ENCODE data around the gene TBL1X. TPM values are rescaled to one million over a fixed set of nuclear protein-coding genes. Genes with fewer than 3 reads are reported as not detected.

Gene TBL1X
- total RNA-seq, 4 donors from 2014 or later = 15.0 to 19.4 (median 16.3) TPM

GRCh38 chrX:9537781-9538180, 72.9 kb downstream of the TBL1X start:
- TF ChIP-seq, protein P1, sequence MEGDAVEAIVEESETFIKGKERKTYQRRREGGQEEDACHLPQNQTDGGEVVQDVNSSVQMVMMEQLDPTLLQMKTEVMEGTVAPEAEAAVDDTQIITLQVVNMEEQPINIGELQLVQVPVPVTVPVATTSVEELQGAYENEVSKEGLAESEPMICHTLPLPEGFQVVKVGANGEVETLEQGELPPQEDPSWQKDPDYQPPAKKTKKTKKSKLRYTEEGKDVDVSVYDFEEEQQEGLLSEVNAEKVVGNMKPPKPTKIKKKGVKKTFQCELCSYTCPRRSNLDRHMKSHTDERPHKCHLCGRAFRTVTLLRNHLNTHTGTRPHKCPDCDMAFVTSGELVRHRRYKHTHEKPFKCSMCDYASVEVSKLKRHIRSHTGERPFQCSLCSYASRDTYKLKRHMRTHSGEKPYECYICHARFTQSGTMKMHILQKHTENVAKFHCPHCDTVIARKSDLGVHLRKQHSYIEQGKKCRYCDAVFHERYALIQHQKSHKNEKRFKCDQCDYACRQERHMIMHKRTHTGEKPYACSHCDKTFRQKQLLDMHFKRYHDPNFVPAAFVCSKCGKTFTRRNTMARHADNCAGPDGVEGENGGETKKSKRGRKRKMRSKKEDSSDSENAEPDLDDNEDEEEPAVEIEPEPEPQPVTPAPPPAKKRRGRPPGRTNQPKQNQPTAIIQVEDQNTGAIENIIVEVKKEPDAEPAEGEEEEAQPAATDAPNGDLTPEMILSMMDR (IDR thresholded peaks at IDR 0.05; ENCODE audit: low read depth) = no peak

- TF ChIP-seq, protein P1 (IDR thresholded peaks at IDR 0.05; ENCODE audit: low read depth) = no peak
Observed at GRCh38 chrX:9538544-9539045, 73.7 kb downstream of the TBL1X start.

DNA sequence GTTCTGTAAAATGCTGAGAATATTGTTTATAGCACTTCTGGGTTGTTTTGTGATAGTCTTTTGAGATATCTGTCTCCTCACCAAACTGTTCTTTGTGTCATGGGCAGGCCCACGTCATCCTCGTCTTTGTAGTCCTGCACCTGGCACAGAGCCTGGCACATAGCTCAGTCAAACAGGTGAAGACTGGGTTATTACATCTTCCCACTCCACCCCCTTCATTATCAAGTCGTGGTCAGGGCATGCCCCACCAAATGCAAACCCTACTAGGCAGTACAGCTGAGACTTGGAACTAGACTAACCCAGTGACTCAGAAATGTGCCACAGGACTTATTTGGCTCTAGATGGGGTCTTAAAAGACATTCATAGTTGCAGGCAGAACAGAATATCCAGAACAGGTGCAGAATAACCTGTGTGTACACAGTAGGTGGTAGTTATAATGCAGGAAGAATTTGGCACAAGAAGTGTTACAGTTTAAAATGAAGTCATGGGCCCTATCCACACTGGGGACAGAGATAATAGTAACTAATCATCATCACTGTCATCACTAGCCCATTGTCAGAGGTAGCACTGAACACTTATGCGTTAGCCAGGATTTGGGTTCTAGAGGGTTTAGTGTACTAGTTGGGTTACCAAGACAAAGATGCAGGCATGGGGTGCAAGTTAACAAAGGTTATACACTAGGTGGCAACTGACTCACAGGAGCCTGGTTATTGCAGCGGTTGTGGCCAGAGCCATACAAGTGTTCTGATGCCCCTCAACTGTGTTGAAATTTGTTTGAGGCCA, 74.9 kb downstream of the TBL1X start:
- TF ChIP-seq, protein P1 (IDR thresholded peaks at IDR 0.05; ENCODE audit: low read depth) = no peak

GRCh38 chrX:9542106-9542760, 77.4 kb downstream of the TBL1X start:
- TF ChIP-seq, protein P1 (IDR thresholded peaks at IDR 0.05; ENCODE audit: low read depth) = no peak

GRCh38 chrX:9542761-9543111, 77.9 kb downstream of the TBL1X start:
- TF ChIP-seq, protein P1 (IDR thresholded peaks at IDR 0.05; ENCODE audit: low read depth) = no peak

DNA sequence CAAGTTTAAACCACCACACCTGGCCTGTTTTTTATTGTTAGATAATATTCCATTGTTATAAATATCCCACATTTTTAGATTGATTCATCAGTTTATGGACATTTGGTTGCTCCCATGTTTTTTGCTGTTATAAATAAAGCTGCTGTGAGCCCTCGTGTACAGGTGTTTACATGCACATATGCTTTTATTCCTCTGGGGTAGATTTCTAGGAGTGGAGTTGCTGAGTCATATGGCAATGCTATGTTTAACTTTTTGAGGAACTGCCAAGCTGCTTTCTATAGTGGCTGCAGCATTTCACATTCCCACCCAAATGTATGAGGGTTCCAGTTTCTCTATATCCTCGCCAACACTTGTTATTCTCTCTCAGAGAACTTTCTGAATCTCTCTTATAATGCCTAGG, 90.5 kb downstream of the TBL1X start:
- TF ChIP-seq, protein P1 (IDR thresholded peaks at IDR 0.05; ENCODE audit: low read depth) = no peak

DNA sequence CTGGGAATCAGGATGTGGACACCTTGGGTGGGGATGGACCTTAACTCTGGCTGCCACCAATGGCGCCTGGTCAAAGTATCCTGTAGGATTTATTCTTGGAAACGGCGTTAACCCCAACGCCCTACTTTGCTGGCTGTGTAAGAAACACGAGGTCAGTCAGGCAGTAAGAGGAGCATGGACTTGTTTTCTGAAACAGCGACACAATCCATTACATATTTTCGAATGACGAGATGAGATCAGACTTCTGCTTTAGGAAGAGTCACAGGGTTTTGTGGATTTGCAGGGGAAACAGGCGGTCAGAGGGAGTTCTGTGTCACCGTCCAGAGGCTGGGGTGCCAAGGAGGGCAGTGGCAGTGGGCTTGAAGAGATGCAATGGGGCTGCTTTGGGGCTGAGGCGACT, 92.2 kb downstream of the TBL1X start:
- TF ChIP-seq, protein P1 (IDR thresholded peaks at IDR 0.05; ENCODE audit: low read depth) = no peak

Data from subcutaneous adipose tissue (tissue), 4 donors.